GM12873 (cell line): ENCODE data around the gene RALGAPB.

Experiments used
- CTCF ChIP-seq: IDR thresholded peaks from 2 replicates; pipeline ENCODE4 v1.5.1; 2012; ENCODE audit warnings: low read depth, mild to moderate bottlenecking, moderate library complexity, low read length, control low read depth; ENCODE audit not compliant: insufficient read depth; ENCODE audit errors: missing control alignments

The RALGAPB gene

GRCh38 chr20:38617830-38618196 is 145.2 kb downstream of the RALGAPB start:
- TF ChIP-seq CTCF, result no peak

- TF ChIP-seq CTCF, result no peak
Observed at GRCh38 chr20:38620441-38620840, 147.8 kb downstream of the RALGAPB start.

GRCh38 chr20:38623061-38623460 is 150.4 kb downstream of the RALGAPB start:
- no peak for TF ChIP-seq CTCF

- TF ChIP-seq CTCF, result no peak
Observed at GRCh38 chr20:38624084-38624483, 151.4 kb downstream of the RALGAPB start.

GRCh38 chr20:38625896-38626295 is 153.3 kb downstream of the RALGAPB start:
- TF ChIP-seq CTCF, result no peak

- TF ChIP-seq CTCF, result no peak
Observed at GRCh38 chr20:38626921-38627659, 154.4 kb downstream of the RALGAPB start.
